Measurements from ENCODE around the gene GPR132.

DNA sequence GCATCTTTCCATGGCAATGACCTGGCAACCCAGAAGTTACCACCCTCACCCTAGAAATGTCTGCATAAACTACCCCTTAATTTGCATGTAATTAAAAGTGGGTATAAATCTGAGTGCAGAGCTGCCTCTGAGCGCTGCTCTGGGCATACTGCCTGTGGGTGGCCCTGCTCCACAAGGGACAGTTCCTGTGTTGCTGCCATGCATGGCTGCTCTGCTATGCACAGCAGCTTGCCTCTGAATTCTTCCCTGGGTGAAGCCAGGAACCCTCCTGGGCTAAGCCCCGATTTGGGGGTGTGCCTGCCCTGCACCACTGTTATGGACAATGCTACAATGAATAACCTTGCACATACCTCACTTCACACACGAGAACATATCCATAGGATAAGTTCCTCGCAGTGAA is 35.7 kb upstream of the GPR132 start:
- TF ChIP-seq, protein P1, sequence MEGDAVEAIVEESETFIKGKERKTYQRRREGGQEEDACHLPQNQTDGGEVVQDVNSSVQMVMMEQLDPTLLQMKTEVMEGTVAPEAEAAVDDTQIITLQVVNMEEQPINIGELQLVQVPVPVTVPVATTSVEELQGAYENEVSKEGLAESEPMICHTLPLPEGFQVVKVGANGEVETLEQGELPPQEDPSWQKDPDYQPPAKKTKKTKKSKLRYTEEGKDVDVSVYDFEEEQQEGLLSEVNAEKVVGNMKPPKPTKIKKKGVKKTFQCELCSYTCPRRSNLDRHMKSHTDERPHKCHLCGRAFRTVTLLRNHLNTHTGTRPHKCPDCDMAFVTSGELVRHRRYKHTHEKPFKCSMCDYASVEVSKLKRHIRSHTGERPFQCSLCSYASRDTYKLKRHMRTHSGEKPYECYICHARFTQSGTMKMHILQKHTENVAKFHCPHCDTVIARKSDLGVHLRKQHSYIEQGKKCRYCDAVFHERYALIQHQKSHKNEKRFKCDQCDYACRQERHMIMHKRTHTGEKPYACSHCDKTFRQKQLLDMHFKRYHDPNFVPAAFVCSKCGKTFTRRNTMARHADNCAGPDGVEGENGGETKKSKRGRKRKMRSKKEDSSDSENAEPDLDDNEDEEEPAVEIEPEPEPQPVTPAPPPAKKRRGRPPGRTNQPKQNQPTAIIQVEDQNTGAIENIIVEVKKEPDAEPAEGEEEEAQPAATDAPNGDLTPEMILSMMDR (conservative IDR thresholded peaks at IDR 0.05), result no peak
- no peak for TF ChIP-seq EZH2 (IDR thresholded peaks at IDR 0.05; ENCODE audit: low read depth)

All from PC-9 (cell line).